GM21723 (cell line): ENCODE measurements around the gene PTPRD.
A peak's percentile ranks its signal among the peaks of the same experiment; 100 is the strongest.

Experiments
- ATAC-seq: cut with Tn5 transposase; IDR thresholded peaks from one replicate; pipeline ENCODE4 v1.9.1; 2021; ENCODE audit warnings: mild to moderate bottlenecking, moderate library complexity; ENCODE audit not compliant: unreplicated experiment

The PTPRD gene

DNA sequence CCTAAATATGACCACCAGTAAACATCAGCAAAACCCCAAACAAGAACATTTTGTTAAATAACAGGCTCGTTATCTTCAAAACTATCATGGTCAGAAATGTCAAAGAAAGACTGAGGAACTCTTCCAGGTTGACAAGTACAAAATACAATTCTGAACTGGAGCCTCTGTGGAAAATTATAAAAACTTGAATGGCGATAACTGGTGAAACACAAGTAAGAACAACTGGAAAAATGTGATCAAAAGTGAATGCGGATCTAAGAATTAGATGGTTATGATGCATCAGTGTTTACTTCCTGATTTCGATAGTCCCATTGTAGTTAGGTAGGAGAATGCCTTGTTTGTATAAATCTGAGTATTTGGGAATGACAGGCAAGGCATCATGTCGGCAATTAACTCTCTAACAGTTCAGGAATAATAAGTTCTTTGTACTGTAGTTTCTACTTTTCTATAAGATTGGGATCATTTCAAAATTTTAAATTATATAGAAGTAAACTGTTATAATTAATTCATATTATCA lies 2073.1 kb downstream of the PTPRD start:
- no peak for ATAC-seq

- no peak for ATAC-seq
Measured at GRCh38 chr9:8536845-8537244, 2076.0 kb downstream of the PTPRD start.

DNA sequence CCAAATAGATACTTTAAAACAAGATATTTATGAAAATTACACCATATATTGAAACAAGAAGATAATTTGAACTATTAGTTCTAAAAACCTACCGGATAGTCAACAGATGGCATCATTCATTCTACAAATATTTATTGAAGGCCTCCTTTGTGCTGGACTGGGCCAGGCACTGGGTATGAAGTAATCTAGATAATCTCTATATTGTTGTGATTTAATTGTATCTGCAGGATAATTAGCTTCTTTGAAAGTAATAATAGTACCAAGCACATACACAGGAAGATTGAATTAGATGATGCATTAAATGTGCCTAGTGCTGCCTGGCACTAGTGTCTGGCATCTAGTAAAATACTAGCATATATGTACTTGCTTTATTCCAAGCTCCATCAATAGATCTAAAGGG lies 2078.0 kb downstream of the PTPRD start:
- no peak for ATAC-seq

DNA sequence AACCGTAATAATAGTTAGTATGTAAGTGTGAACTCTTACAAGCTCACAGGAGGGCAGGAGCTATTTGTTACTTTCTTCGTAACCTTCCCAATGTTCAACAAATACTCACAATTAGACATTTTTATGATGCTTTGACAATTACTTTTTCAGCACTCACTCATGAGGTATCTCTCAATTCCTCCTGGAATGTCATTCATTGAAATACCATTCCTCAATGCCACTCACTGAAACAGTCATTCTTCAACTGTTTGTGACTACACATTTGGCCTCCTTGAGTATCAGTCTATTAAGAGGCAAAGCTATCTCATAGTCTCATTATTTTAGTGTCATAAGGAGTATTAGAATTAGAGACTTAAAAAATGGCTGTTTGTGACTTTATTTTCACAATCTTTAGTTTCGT lies 2079.1 kb downstream of the PTPRD start:
- no peak for ATAC-seq

DNA sequence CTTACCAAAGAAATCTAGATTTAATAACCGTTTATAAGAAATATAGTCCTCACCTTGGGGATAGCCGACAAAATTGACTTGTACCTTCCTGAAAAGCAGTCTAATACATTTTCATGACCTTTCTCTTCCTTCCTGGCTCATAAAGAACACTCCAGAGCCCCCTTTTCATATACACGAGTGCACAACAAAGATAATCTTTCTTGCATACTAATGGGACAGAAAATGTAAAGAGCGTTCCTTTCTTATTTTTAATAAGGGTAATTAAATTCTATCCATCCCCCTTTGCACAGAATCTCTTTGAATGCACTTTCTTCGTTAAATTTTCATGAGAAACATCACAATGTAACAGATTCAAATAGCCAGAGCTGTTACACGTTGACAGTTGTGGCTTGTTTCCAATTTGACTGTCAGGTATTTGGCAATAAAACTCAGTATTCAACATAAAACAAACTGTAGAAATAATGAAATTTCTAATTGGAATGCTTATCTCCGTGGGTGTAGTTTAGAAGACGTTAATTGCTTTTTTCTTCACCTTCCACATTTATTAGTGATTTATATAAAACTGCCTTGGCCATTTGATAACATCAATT lies 2080.9 kb downstream of the PTPRD start:
- ATAC-seq, result no peak

GRCh38 chr9:8521112-8521511 lies 2091.7 kb downstream of the PTPRD start:
- ATAC-seq, result no peak

GRCh38 chr9:8515748-8516147 lies 2097.1 kb downstream of the PTPRD start:
- ATAC-seq, result no peak

DNA sequence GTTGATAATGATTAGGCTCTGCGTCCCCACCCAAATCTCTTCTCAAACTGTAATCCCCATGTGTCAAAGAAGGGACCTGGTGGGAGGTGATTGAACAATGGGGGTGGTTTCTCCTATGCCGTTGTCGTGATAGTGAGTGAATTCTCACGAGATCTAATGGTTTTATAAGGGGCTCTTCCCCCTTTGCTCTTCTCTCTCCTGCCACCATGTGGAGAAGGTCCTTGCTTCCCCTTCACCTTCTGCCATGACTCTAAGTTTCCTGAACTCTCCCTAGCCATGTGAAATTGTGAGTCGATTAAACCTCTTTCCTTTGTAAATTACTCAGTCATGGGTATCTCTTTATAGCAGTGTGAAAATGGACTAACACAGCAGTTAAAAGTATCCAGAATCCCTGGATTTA lies 2098.0 kb downstream of the PTPRD start:
- no peak for ATAC-seq

DNA sequence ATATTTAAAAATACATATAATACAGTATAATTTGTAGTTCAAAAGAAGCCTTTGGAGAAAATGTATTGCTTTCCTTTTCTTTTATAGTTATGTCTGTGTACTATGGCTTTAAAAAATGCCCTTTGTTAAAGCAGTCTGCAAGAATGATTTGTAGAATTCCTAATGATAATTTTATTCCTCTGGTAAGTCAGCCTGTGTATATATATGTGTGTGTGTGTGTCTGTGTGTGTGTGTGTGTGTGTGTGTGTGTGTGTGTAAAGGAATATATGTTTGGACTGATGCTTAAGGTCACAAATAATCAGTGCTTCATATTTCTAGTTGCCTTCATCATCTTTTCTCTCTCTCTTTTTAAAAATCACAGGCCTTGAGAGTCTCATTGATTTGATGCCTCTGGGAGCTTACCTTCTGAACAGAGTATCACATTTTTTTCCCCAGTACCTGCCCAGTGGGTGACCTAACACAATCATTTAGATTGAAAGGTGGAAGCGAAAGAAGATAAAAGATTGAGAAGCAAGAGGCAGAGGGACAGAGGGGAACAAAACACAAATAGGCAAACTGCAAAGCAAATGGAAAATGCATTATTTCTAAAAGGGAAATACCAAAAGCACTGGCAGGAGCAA lies 2104.0 kb downstream of the PTPRD start:
- ATAC-seq, result no peak

DNA sequence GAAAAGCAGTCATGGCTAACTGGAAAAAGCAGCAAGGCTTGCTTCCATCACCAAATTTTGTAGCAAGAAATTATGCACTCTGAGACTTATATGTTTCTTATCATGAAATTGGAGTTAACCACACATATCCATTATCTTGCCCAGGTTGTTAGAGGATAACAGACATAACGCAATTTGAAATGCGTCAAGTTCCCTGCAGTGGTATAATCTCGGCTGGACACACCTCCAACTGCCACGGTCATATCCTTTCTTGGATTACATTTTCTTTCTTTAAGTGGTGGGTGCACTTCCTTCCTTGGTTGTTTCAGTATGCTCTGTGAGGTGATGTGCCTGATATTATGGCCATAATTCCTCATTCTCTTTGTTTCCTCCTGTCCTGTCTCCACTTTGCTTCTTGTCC lies 2118.2 kb downstream of the PTPRD start:
- no peak for ATAC-seq

DNA sequence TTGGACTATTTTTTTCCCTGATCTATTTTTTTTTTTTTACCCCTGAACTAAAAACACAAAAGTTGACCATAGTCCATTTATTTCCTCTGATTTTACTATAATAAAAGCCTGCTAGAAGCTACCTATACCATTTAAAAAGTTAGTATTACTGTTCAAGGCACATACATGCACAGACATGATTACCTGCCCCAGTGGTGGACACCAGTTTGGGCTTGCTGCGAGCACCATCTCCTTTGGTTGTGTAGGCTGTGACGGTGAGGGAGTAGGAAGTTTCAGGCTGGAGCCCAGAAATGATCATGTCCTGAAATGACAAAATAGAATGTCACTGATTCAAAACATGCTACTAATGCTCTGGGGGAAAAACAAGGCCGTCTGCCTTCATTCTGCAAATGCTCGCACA lies 2120.1 kb downstream of the PTPRD start:
- ATAC-seq, result no peak

DNA sequence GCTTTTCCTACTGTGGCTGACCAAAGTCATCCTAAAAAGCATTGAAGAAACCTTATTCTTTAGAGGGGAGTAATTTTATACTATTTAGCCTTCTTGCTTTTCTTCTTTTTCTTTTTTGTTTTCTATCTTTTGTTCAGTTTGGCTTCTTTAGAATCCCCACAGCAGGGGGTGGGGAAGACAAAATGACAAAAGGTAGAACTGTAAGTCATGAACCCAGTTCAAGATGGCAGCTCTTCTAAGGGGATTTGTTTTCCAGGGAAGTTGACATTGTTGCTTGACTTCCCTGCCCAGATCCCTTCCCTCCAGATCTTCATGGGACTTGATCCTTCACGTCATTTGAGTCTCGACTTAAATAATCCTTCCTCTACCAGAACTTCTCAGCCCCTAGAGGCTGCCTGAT lies 2120.8 kb downstream of the PTPRD start:
- ATAC-seq, result no peak

DNA sequence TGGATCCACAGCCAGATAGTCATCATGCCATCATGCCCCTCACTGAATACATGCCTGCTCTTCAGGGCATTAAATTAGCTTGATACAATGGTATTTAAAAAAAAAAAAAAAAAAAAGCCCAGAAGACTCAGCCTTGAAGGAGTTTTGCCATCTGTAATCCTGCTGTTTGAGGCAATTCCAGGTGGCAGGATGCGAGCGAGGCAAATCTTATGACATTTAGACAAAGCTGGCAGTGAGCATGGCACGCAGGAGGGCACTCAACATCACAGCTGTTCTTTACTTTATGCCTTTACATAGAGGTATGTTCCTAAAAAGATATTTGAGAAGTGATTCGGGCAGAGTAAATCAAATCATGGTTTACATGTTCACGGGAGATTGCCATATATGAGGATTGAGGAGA lies 2121.2 kb downstream of the PTPRD start:
- ATAC-seq, result no peak

DNA sequence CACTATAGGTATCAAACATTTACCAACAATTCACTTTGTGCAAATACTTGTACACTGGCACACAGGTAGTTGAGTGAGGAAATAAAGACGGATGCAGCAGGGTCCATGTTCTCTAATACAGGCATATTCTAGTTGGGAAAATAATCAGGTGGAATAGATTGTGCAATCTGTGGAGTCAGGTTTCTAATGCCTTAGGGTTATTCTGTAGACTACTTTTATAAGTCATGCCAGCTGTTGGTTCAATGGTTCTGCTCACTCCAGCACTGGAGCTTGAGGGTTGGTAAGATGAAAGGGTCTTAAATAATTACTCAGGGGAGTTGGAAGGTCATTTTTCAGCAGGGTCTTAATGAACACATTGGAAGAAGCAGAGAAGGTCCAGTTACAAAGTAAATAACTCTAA lies 2123.0 kb downstream of the PTPRD start:
- no peak for ATAC-seq

DNA sequence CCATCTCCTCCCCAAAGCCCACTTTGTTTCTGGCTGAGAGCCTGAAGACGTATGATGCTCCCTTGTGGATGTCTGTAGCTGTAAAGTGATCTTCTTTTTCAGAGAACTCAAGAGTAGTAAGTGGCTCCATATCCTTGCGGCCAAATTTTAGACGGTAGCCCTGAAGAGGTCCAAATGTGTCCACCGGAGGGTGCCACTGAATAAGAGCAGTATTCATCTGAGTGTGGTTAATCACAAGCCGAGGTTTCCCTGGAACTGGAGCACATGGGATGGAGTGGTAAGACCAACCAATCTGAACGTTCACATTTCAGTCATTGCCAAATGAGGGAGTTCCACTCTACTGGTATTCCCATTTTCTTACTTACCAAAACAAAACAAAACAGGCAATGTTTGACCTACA lies 2126.7 kb downstream of the PTPRD start:
- no peak for ATAC-seq

- peak; percentile 61 for ATAC-seq
Measured at GRCh38 chr9:8484597-8485191, 2128.1 kb downstream of the PTPRD start.

GRCh38 chr9:8477450-8477849 lies 2135.4 kb downstream of the PTPRD start:
- ATAC-seq, result no peak

GRCh38 chr9:8474937-8475336 lies 2137.9 kb downstream of the PTPRD start:
- ATAC-seq, result no peak

GRCh38 chr9:8473244-8474020 lies 2139.4 kb downstream of the PTPRD start:
- ATAC-seq, result no peak

- no peak for ATAC-seq
Measured at GRCh38 chr9:8468045-8468637, 2144.7 kb downstream of the PTPRD start.

DNA sequence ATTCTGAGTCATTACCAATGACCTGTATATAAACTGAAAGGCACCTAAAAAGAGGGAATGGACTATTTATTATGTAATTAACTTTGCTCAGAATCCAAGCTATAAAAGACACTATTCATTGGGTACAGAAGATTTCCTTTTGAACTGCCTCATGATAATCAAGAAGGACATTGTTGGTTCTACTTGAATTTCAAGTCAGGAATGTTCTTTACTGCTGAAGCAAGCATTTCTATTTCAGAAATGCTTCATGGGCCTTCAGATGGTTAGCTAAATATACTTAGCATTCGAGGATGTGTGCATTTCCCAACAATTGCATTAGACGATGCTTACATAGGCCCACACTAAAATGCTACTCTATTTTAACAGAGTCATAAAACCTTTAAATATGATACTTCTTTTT lies 2155.0 kb downstream of the PTPRD start:
- no peak for ATAC-seq
